ENCODE data around the gene IL19. TPM values are rescaled to one million over a fixed set of nuclear protein-coding genes. Genes with fewer than 3 reads are reported as not detected.
"Not testable (repeated sequence)": the region's sequence is repeated elsewhere in the genome, so short reads cannot be mapped to it uniquely, and the experiment has no call there.

Gene IL19
- total RNA-seq, 1 experiment from 2014 or later, result not detected

DNA sequence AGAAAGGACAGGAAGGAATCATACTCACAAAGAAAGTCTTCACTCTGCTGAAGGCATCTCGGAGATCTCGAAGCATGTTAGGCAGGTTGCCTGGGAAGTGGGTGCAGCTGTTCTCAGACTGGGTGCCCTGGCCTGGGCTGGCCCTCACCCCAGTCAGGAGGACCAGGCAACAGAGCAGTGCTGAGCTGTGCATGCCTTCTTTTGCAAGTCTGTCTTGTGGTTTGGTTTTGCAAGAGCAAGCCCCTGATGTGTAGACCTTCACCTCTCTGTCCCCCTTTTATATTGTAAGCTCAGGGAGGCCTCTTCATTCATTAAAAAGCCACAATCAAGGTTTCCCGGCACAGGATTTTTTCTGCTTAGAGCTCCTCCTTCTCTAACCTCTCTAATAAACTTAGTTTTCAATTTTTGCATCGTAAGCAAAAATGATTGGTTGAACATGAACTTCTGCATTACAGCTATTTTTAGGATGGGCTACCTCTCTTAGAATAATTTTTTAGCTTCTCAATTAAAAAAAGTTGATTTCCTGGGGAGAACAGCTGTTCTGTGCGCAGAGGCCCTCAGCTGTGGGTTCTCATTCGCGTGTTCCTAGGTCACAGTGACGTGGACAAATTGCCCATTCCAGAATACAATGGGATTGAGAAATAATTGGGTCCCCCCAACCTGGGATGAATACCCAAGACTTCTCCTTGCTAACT, 1.8 kb downstream of the IL19 start, which contains the start of gene IL10:
Gene IL10, minus strand, starts transcription at position 252 of the 695 bp plus-strand sequence. Its CDS starts 59 bp downstream, at position 193.
- DNase-seq (ENCODE audit: low read depth), result no peak

DNA sequence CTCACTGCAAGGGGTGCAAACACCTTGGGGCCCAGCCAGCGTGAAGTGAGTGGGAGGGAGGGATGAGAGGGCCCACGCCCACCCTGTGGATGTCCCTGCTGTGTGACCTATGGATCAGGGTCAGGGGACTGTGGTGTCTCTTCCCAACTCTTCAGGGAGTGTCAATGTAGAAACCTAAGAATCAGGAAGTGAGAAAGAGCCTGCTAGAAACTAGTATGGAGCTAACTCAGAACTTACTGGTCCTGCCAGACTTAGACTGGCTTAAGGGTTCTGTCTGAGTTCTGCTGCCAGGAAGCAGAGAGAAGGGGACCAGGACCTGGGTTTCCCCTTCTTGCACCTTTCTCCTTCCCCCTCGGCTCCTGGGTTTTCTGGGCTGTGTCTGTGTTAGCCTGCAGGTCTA, 3.5 kb downstream of the IL19 start:
- DNase-seq (ENCODE audit: low read depth), result no peak

DNA sequence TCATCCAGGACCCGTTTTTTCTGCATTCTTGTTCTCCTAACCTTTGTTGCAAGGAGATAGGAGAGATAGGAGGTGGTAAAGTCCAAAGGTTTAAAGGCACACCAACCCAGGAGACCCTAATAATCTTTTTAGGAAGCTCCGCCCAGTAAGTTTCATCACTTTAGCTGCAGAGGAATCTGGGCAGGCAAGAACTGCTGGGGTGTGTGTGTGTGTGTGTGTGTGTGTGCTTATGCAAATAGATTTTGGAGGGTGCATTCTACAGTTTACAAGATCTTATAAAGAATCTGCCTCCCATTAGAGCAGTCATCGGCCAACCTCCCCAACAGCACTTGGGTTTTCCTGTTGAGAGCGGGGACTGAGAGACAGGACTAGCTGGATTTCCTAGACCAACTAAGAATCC, 5.7 kb downstream of the IL19 start:
- no peak for DNase-seq (ENCODE audit: low read depth)

DNA sequence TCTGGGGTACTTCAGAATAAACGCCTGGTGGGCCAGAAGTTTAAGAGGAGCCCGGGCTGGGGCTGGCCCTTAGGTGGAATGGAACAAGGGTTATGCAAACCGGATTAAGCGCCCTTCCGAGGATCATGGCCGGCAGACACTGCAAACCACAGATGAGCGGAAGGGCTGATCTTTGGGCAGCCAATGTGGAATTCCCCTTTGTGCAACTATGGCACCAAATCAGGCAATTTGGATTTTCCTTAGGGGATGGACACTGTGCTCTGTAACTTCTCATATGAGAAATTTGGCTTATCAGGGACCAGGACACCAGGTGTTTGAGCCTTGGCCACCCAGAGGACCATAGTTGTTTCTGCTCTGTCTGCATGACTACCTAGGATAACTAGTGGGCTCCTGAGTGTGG, 7.5 kb downstream of the IL19 start:
- DNase-seq (ENCODE audit: low read depth), result no peak

DNA sequence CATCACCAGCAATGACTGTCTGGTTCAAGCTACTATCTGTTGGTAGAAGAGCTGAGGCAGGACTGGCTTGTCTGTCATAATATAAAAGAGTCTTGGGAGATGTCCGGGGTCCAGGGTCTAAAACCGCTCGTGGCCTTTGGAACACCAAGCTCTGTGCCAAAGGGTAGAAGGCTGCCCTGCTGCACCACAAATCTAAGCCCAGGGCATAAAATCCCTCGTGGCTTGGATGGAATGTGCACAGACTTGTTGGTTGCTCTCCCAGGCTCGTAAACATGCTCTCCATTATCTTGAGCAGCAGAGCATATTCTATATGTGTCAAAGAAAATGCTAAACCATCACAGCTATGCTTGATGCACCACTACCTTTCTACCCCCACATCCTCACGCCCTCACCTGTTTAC, 8.3 kb downstream of the IL19 start:
- DNase-seq (ENCODE audit: low read depth), result not testable (repeated sequence)

DNA sequence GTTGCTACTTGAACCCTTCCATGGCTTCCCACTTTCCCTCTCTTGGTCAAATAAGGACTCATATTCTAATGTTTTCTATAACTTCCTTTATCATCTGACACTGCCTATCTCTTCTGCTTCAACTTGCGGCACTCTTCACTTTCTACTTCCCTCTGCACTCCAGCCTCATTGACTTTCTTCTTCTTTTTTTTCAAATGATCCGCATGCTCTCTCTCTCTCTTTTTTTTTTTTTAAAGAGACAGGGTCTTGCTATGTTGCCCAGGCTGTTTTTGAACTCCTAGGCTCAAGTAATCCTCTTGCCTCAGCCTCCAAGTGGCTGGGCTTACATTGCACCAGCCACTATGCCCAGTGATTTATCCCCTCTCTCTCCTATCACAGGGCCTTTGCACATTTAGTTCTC, 9.1 kb downstream of the IL19 start:
- no peak for DNase-seq (ENCODE audit: low read depth)

DNA sequence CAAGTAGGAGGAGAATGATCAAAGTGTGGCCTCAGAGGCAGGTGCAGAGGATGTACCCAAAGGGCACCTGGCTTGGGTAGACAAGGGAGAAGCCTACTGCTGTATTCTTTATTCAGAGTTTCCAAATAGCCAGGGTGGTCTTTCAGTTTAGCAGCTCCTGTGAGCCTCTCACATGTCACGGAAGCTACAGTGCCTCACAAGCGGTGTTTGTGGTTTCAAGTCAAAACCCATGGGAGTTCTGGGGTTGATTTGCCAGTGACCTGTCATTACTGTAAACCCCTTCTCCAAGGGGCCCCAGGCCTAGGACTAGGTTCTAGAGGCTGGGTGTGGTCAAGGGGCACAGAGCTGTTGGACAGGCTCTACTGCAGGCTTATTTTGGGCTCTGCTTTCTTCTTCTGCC, 11.9 kb downstream of the IL19 start:
- no peak for DNase-seq (ENCODE audit: low read depth)

DNA sequence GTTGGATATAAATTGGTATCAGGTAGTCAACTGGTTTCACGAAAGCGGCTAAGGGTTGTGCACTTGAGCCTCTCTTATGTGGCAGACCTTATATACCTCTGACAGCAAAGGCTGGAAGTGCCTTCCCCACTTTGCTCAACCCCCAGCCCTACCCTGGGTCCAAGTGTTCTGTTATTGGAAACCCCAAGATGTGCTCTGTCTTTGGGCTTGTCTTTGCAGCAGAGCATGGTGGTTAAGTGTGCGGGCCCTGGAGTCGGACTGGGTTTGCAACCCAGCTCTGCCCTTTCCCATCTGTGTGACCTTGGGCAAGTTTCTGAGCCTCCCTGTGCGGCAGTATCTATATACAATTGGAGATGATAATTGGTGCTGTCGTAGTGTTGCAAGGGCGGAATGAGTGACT, 12.9 kb downstream of the IL19 start:
- DNase-seq (ENCODE audit: low read depth), result no peak

DNA sequence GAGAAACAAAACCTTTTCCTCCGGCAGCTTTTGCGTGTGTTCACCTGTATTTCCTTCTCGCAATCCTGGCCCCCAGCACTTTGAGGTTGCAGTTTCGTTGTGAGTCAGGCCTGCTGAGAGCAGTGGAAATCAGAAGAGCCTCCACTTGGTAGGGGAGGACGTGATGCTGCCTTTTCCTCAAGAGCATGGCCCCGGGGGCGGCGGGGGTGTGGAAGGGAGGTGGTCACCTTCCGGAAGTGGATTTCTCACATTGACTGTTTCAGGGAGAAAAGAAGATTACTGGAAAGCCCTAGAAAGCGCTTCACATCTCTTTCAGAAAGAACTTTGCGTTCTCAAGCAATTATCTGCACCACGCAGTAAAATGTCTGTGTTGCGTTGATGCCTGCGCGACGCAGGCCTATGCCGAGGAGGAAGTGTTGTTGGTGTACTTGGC, 13.9 kb downstream of the IL19 start:
- no peak for DNase-seq (ENCODE audit: low read depth)

DNA sequence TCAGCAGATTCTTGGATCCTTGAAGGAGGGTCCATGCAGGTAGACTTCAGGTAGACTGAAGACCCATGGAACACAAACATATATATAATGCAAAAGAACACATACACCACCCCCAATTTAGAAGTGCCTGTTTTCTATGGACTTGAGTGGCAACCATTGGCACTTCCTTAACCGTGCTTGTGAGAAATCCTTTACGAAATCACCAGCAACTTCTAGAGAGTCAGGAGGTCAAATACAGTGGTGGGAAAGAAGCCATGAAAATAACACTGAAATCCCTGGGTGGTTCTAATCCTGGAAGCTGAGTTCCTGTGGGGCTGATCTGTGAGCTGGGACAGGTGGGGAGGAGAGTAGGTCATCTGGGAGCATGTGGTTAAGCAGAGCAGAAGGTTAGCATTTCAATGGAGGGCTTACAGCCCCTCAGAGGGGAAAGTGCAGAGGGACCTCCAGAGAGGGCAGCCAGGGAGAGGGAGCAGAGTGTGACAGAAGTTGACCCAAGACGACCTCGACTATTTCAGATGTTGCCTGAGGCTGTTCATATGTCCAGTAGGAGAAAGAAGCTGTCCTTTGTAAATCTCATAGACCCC, 14.7 kb downstream of the IL19 start:
- no peak for DNase-seq (ENCODE audit: low read depth)

DNA sequence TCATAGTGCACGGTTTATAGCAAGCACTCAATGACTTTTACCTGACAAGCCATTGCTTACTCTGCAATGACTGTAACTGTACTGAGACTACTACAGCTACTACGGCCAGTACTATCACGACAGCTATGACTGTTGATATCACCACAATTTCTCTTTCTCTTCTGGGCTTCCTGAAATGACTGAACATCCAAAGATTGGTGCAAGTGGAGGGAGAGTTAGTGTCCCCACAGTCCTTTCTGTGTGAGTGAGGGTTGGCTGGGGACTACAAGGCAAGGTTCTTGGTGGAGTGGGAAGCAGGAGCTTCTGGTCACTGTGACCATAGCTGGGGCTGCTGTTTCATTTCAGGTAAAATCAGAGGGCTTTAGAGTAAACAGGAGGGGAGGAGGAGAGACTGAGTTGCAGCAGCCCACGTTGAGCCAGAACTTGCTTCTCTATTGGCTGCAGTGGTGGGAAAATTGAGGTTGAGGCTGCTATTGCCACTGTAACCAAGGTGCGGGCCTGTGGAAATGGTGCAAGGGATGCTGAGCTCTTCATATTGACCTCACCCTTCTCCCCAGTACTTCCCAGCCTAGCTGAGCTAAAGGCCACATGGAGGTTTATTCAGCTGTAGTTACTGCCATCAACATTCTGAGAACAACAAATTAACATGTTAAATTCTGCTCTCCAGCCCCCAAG, 15.8 kb downstream of the IL19 start:
- DNase-seq (ENCODE audit: low read depth), result no peak

DNA sequence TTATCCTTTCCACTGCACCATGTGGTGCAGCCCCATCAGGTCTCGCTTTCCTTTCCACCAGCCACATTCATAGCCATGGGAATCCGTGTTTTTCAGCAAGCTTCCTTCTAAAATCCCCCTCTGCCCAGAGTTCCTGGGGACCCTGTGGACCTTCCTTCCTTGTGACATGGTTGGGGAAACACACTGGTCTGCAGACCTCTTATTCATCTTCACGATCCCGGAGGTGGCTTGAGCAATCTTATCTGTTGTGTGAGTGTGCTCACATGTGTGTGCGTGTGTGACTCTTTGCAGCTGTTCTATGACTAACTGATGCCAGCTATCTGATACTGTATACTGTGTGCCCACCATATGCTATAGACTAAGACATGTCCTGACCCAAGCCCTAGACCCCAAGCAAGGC, 17.3 kb downstream of the IL19 start:
- peak; percentile 81 for DNase-seq (ENCODE audit: low read depth)

DNA sequence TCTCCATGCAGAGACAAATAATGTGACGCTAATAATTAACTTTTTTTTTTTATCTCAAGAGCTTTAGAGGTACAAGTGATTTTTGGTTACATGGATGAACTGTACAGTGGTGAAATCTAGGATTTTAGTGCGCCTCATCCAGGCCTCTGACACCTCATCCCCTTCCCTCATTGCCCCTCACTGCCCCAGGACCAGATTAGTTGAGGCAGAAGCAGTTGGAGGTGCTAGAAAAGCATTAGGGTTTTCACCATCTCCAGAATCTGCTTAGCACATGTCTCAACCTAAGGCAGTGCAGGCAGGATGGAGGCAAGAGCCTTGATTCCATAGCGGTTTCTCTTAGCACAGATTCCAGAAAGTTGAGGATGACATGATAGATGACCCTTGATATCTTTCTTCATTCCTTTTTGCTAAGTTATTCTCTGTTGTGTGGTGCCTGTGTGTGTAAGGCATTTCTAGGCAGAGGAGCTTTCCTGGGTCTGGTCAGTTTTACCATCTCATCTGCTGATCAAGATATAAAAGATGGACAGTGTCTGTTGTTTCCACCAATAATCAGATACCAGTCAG, 18.0 kb downstream of the IL19 start:
- no peak for DNase-seq (ENCODE audit: low read depth)

DNA sequence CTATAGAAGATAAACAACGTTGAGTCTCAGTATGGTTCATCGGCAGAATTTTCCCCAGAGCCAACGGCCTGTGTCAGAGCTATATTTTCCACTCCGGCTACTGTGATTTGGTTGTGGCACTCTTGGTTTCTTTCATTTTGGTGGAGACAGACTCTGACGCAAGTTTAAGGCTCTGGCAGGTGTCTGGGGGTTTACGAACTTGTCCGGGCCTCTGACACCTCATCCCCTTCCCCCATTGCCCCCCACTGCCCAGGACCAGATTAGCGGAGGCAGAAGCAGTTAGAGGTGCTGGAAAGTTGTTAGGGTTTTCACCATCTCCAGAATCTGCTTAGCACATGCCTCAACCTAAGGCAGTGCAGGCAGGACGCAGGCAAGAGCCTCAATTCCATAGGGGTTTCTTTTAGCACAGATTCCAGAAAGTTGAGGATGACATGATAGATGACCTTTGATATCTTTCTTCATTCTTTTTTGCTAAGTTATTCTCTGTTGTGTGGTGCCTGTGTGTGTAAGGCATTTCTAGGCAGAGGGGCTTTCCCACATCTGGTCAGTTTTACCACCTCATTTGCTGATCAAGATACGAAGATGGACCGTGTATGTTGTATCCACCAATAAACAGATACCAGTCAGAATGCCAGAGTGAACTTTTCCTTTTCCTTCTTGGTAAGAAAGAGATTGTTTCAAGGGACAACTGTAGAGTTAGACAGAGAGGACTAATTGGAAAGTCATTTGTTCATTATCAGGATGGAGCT, 20.1 kb downstream of the IL19 start:
- DNase-seq (ENCODE audit: low read depth), result no peak

DNA sequence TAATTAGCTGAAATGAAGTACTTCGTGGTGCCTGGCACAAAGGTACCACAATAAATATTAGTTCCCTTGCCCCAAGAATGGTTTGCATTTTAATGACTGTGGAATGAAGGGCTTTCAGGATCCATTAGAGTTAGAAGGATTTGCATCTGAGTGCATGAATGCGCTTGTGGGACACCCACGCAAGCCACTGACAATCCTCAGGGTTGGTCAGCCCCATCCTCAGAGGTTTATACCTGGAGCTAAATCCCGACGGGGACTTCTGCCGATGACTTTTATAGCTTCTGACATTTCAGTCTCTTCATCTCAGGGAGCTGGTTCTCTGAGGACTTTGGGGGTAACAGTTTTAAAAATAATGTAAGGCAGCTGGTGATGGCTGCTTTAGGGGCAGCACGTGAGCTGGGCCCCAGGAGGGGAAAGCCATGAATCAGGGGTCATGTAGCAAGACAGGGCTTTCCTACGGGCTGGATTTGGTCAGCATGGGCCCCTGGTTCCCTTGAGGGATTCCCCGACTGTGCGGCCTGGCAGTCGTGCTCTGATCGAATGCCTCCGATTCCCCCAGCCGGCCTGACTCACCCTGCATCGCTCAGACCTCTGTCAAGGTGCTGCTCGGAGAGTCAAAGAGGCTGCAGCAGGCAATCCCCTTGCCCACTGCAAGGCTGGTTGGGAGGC, 22.5 kb downstream of the IL19 start:
- DNase-seq (ENCODE audit: low read depth), result no peak

DNA sequence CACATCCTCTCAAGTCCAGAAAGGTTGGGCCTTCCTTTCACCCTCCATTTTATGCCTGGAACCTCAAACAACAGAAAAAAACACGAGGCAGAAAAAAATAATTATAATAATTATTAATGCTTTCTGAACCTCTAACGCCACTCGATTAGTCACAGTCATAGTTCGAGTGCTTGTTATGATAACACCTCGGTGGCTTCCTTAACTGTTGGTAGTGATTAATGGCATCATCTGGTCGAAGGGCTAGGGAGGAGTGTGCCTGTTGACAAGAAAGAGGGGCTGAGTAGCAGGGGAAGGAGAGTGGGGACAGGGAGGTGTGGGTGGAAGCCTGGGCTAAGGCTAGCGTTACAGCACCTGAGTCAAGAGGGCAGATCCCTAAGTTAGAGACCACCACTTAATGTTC, 23.0 kb downstream of the IL19 start:
- DNase-seq (ENCODE audit: low read depth), result no peak

DNA sequence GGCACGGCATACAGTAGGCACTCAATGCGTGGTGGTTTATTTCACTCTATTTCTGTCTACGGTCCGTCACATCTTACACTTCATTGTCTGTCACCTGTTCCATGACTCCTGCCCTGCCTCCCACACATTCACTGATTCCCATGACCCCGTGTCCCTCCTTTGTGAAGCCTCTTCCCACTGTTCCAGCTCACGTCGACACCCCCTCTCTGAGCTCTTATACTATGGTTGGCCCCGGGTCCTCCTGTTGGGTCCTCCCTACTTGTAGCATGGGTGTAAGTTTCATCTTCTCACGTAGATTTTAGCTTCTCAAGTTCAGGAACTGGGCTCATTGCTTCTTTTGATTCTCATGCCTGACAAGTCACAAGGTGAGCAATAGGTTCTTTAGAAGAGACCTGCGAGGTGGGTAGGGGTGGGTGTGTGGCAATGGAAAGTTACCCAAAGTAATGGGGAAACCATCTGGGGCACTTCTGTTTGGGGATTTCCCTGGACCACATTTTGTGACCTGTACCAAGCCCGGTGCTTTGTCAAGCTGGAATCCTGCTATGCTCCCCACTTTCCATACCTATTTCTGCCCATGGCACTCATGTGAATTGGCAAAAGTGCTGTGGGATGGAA, 23.8 kb downstream of the IL19 start:
- DNase-seq (ENCODE audit: low read depth), result no peak

DNA sequence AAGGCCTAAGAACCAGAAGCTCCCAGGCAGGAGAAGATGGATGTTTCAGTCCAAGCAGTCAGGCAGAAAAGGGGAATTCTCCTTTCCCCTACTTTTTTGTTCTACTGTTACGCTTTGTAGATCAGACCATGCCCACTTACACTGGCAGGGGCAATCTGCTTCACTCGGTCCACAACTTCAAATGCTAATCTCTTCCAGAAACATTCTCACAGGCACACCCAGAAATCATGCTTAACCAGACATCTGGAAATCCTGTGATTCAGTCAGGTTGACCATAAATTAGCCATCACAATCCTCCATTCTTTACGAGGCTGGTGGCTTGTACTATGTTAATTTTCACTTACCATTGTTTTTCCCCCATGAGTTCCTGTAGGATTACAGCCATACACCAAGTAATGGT, 25.5 kb downstream of the IL19 start:
- DNase-seq (ENCODE audit: low read depth), result no peak

DNA sequence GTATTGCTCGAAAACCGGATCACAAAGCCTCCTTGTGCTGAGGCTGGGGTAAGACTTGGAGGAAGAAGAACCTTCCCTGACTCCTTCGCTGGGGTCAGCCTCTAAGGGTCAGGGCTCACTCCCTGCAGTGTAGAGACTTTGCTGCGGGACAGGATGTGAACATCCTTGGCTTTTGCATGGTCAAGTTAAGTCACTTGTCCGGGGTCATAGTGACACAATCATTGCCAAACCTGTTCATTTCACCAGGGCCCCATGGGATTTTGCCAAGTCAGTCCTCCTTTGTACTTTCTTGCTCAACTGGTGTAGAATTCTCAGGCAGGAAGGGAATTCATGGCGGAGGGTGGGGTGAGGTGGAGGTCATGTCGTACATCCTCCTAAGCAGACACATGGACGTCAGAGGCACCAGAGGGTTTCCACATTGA, 26.4 kb downstream of the IL19 start:
- no peak for DNase-seq (ENCODE audit: low read depth)

DNA sequence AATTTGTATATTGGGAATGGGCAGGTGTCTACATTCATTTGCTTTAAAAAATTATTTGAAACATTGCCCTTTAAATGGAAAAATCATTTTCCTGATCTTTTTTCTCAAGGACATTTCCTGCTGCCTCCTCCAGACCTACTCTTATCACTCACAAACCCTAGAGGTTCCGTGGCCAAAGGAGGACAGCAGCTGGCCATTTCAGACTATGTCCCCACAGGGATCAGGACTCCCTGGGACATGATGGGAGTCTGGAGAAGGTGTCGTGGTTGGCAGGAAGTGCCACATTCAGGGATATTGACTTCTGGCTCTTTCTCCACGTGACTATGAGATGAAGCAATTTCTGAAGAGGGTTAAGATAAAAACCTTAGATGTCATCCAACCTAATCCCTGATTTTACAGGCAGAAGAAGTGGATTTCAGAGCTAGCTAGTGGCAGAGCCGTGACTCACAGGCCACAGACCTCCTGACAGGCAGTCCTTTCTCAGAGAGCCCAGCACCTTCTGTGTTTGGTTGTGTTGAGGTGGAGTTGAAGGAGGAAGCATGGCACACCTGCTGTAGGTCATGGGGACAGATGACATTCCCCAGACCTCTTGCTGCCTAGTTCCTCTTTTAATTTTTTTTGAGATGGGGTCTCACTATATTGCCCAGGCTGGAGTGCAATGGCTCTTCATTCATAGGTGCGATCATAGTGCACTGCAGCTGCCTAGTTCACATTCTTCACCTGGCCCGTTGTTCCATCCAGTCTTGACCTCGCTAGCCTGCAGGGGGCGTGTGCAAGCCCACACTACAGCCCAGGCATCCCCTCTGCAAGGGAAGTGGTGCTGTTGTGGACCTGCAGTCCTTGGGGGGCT, 27.2 kb downstream of the IL19 start:
- DNase-seq (ENCODE audit: low read depth), result no peak
